Inferior parietal cortex (tissue), 1 donor: Measurements from ENCODE around the gene RNASEH2A.

Source experiments
- DNase-seq: peaks from one replicate; pipeline ENCODE4 v3.0.0-alpha.2; 2016; ENCODE audit errors: extremely low spot score

The RNASEH2A gene

GRCh38 chr19:12782424-12783290 lies 23.7 kb upstream of the RNASEH2A start:
- peak; percentile 90 for DNase-seq

- no peak for DNase-seq
Observed at GRCh38 chr19:12783291-12783848, 23.0 kb upstream of the RNASEH2A start.

- no peak for DNase-seq
Observed at GRCh38 chr19:12783849-12784393, 22.5 kb upstream of the RNASEH2A start.

GRCh38 chr19:12784394-12784870 lies 22.0 kb upstream of the RNASEH2A start:
- no peak for DNase-seq

- DNase-seq, result no peak
Observed at GRCh38 chr19:12784871-12785430, 21.4 kb upstream of the RNASEH2A start.

GRCh38 chr19:12785431-12786031 lies 20.9 kb upstream of the RNASEH2A start:
- no peak for DNase-seq

- no peak for DNase-seq
Observed at GRCh38 chr19:12786141-12786870, 20.1 kb upstream of the RNASEH2A start.

- DNase-seq, result no peak
Observed at GRCh38 chr19:12786952-12787351, 19.4 kb upstream of the RNASEH2A start.

GRCh38 chr19:12787458-12787857 lies 18.9 kb upstream of the RNASEH2A start:
- no peak for DNase-seq

GRCh38 chr19:12788042-12788681 lies 18.2 kb upstream of the RNASEH2A start:
- no peak for DNase-seq

GRCh38 chr19:12788682-12789097 lies 17.7 kb upstream of the RNASEH2A start:
- DNase-seq, result peak; percentile 48

- no peak for DNase-seq
Observed at GRCh38 chr19:12789098-12789903, 17.1 kb upstream of the RNASEH2A start.

GRCh38 chr19:12789904-12790619 lies 16.3 kb upstream of the RNASEH2A start:
- peak; percentile 93 for DNase-seq

- DNase-seq, result no peak
Observed at GRCh38 chr19:12790628-12791344, 15.6 kb upstream of the RNASEH2A start.

GRCh38 chr19:12791345-12792050 lies 14.9 kb upstream of the RNASEH2A start, which contains the start of gene JUNB:
Gene JUNB, plus strand, starts transcription at chr19:12791486. Its CDS starts 286 bp downstream, at chr19:12791772.
- peak; percentile 97 for DNase-seq

GRCh38 chr19:12792051-12792852 lies 14.1 kb upstream of the RNASEH2A start:
- peak; percentile 47 for DNase-seq

- no peak for DNase-seq
Observed at GRCh38 chr19:12792853-12793289, 13.5 kb upstream of the RNASEH2A start.
